ENCODE results near the gene TLR9.

The TLR9 gene

GRCh38 chr3:52176180-52176752 lies 49.2 kb downstream of the TLR9 start:
- DNase-seq (ENCODE audit: low read depth in 2 of 2, low spot score in 1 of 2): no peak

DNA sequence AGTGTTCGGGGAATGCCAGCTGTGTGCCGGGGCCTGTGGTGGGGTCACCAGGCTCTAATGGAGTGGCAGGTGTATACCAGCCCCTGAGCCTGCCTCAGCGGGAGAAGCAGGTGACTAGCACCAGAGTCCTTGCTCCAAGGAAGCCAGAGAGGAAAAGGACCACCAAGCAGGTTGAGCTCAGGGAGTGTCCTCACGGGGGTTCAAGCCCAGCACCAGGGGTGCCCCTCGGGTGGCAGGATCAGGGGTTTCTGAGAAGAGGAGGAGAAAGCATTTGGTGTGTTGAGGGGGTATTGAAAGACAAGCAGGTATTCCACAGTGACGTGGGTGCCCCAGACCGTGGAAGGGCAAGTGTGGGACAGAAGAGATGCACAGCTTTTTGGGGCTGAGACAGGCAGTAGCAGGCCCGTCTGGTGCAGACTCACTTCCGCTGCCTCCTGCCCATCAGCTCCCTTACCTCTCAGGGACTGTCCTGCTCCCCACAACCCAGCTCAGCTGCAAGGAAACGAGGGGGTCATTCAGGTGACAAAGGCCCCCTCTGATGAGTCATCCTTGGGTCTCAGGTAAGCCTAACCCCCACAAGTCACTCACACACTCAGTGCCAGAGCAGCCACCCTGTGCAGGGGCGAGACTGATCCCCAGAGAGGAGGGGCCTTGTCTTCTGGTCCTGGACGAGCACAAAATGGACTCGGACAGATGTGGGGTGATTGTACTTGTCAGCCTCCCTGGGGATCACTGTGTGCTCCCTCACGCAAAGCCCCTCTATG lies 49.8 kb downstream of the TLR9 start:
- no peak for DNase-seq (ENCODE audit: low read depth in 2 of 2, low spot score in 1 of 2)

DNA sequence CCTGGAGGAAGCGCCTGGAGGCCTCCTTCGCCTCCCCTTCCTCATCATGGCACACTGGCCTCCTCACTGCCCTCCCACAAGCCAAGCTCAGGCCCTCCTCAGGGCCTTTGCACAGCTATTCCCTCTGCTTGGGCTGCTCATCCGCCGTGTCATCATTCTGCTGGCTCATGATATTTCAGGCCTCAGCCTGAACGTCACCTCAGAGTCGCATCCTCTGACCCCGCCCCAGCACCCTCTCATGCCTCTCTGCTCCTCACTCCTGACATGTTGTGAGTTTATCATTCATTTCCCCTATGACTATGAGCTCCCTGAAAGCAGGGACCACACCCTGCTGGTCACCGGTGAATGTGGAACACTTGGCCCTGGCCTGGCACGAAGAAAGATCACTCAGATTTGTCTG lies 50.5 kb downstream of the TLR9 start:
- DNase-seq (ENCODE audit: low read depth in 2 of 2, low spot score in 1 of 2): no peak

- DNase-seq (ENCODE audit: low read depth in 2 of 2, low spot score in 1 of 2): no peak
Measured at GRCh38 chr3:52173101-52173500, 52.3 kb downstream of the TLR9 start.

GRCh38 chr3:52172262-52172757 lies 53.1 kb downstream of the TLR9 start:
- no peak for DNase-seq (ENCODE audit: low read depth in 2 of 2, low spot score in 1 of 2)

GRCh38 chr3:52171514-52172261 lies 53.8 kb downstream of the TLR9 start:
- DNase-seq (ENCODE audit: low read depth in 2 of 2, low spot score in 1 of 2): no peak
